Mesendoderm (in vitro differentiated cells): ENCODE data around the gene BAIAP2L2.

Experiments used
- DNase-seq: peaks from one replicate; pipeline ENCODE4 v3.0.0; 2013
- H2AK5ac ChIP-seq: 2 replicates; pipeline ENCODE4 v1.6.1; 2013; ENCODE audit warnings: low read length, inconsistent platforms
- H2BK120ac ChIP-seq: 2 replicates; pipeline ENCODE4 v1.6.1; 2013; ENCODE audit warnings: low read depth, mild to moderate bottlenecking, low read length, moderate library complexity, mixed read lengths
- H2BK15ac ChIP-seq: replicated peaks from 2 replicates; pipeline ENCODE4 v1.6.1; 2013; ENCODE audit warnings: low read depth, mild to moderate bottlenecking, moderate library complexity
- H2BK5ac ChIP-seq: 2 replicates; pipeline ENCODE4 v1.6.1; 2013; ENCODE audit warnings: low read length, inconsistent platforms
- H3K18ac ChIP-seq: 2 replicates; pipeline ENCODE4 v1.6.1; 2013; ENCODE audit warnings: mild to moderate bottlenecking, low read length, mixed read lengths
- H3K23ac ChIP-seq: one replicate; pipeline ENCODE4 v1.6.1; 2013; ENCODE audit warnings: low read length
- H3K27ac ChIP-seq: 2 replicates; pipeline ENCODE4 v1.5.1; 2013; ENCODE audit warnings: low read depth, mild to moderate bottlenecking, inconsistent platforms, low read length, moderate library complexity
- H3K27me3 ChIP-seq: 2 replicates; pipeline ENCODE4 v1.6.1; 2013; ENCODE audit warnings: low read length, control low read depth, mild to moderate bottlenecking, inconsistent platforms; ENCODE audit not compliant: insufficient read depth, poor library complexity
- H3K36me3 ChIP-seq: 2 replicates; pipeline ENCODE4 v1.6.1; 2013; ENCODE audit warnings: low read length, inconsistent platforms; ENCODE audit not compliant: control insufficient read depth, insufficient read depth
- H3K4ac ChIP-seq: one replicate; pipeline ENCODE4 v1.6.1; 2013; ENCODE audit warnings: low read depth, mild to moderate bottlenecking, low read length, moderate library complexity
- H3K4me1 ChIP-seq: 2 replicates; pipeline ENCODE4 v1.6.1; 2013; ENCODE audit warnings: low read depth, low read length, inconsistent platforms; ENCODE audit not compliant: control insufficient read depth
- H3K4me2 ChIP-seq: 2 replicates; pipeline ENCODE4 v1.6.1; 2013; ENCODE audit warnings: low read length
- H3K4me3 ChIP-seq: 2 replicates; pipeline ENCODE4 v1.5.1; 2013; ENCODE audit warnings: mild to moderate bottlenecking, low read length
- H3K56ac ChIP-seq: one replicate; pipeline ENCODE4 v1.6.1; 2013; ENCODE audit warnings: low read length
- H3K79me1 ChIP-seq: 2 replicates; pipeline ENCODE4 v1.6.1; 2013; ENCODE audit warnings: low read length, inconsistent platforms
- H3K79me2 ChIP-seq: 2 replicates; pipeline ENCODE4 v1.6.1; 2013; ENCODE audit warnings: mild to moderate bottlenecking, low read length; ENCODE audit not compliant: control insufficient read depth, insufficient read depth
- H3K9ac ChIP-seq: 2 replicates; pipeline ENCODE4 v1.6.1; 2013; ENCODE audit warnings: low read length, inconsistent platforms
- H4K5ac ChIP-seq: one replicate; pipeline ENCODE4 v1.6.1; 2013; ENCODE audit warnings: low read length
- H4K8ac ChIP-seq: one replicate; pipeline ENCODE4 v1.6.1; 2013; ENCODE audit warnings: low read depth, mild to moderate bottlenecking, control low read depth, low read length, moderate library complexity
- WGBS: extraction: QIAGEN DNeasy Blood & Tissue Kit; methylation state at CpG from one replicate; pipeline ENCODE4 v1.1.7; 2013; ENCODE audit warnings: low lambda C conversion rate, missing lambda C conversion rate; ENCODE audit not compliant: insufficient coverage; ENCODE audit errors: extremely low coverage; 5-methylcytosine and 5-hydroxymethylcytosine counted together

Gene BAIAP2L2

GRCh38 chr22:38075961-38076360 lies 34.5 kb downstream of the BAIAP2L2 start:
- no peak overlapping the region for H2BK15ac ChIP-seq
- no peak overlapping the region for H3K4me3 ChIP-seq
- H3K79me1 ChIP-seq: no peaks in the 10 kb centered on the region
- no peak overlapping the region for H2BK120ac ChIP-seq
- no peaks in the 10 kb centered on the region for H3K27me3 ChIP-seq
- H3K18ac ChIP-seq: no peak overlapping the region
- no peak overlapping the region for H3K56ac ChIP-seq
- H4K8ac ChIP-seq: no peak overlapping the region
- H4K5ac ChIP-seq: no peak overlapping the region
- H3K79me2 ChIP-seq: no peaks in the 10 kb centered on the region
- no peak for DNase-seq
- no peak overlapping the region for H3K9ac ChIP-seq
- no peak overlapping the region for H3K23ac ChIP-seq
- H3K27ac ChIP-seq: no peak overlapping the region
- H3K36me3 ChIP-seq: no peaks in the 10 kb centered on the region
- no peaks in the 10 kb centered on the region for H3K4me1 ChIP-seq
- H2BK5ac ChIP-seq: no peak overlapping the region
- H3K4ac ChIP-seq: no peak overlapping the region
- no peak overlapping the region for H3K4me2 ChIP-seq
- no peak overlapping the region for H2AK5ac ChIP-seq
- no CpG with 5 or more reads among the region's 13 CpGs for WGBS

GRCh38 chr22:38075105-38075825 lies 35.2 kb downstream of the BAIAP2L2 start:
- DNase-seq: no peak
- H3K4me3 ChIP-seq: no peak overlapping the region
- no CpG with 5 or more reads among the region's 32 CpGs for WGBS
- no peak overlapping the region for H2BK15ac ChIP-seq
- H3K79me1 ChIP-seq: no peaks in the 10 kb centered on the region
- no peak overlapping the region for H4K5ac ChIP-seq
- no peak overlapping the region for H2BK120ac ChIP-seq
- H3K56ac ChIP-seq: no peak overlapping the region
- H3K27ac ChIP-seq: no peak overlapping the region
- no peak overlapping the region for H3K23ac ChIP-seq
- H3K36me3 ChIP-seq: no peaks in the 10 kb centered on the region
- no peak overlapping the region for H3K4me2 ChIP-seq
- H3K79me2 ChIP-seq: no peaks in the 10 kb centered on the region
- H3K27me3 ChIP-seq: no peaks in the 10 kb centered on the region
- H4K8ac ChIP-seq: no peak overlapping the region
- no peak overlapping the region for H2BK5ac ChIP-seq
- H2AK5ac ChIP-seq: no peak overlapping the region
- H3K4ac ChIP-seq: no peak overlapping the region
- no peak overlapping the region for H3K18ac ChIP-seq
- no peak overlapping the region for H3K9ac ChIP-seq
- H3K4me1 ChIP-seq: no peaks in the 10 kb centered on the region

DNA sequence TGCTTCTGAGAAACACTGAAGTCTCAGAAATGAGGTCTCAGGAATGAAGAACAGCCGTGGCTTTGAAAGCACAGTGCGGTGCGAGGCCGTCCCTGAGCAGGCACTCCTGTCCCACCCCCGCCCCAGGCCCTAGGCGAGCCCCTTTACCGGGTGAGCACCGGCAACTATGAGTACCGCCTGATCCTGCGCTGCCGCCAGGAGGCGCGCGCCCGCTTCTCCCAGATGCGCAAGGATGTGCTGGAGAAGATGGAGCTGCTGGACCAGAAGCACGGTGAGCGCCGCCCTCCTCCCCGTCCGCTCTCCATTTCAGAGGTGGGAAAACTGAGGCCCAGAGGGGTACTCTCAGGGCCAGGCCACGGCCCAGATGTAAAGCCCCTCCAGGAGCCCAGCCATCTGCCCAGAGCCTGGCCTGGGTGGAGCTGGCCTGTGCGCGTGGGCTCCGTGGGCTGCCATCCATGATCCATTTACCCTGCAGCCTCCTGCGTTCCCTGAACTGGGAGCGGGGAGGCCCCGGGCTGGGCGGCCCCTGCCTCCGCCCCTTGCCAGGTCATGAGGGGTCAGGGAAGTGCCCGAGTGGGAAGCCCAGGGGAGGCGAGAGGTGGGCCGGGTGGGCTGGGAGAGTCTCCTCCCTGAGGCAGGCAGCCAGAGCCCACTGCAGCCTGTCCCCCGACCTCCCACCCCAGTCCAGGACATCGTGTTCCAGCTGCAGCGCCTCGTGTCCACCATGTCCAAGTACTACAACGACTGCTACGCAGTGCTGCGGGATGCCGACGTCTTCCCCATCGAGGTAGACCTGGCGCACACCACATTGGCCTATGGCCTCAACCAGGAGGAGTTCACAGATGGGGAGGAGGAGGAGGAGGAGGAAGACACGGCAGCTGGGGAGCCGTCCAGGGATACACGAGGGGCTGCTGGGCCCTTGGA lies 36.0 kb downstream of the BAIAP2L2 start:
- no peak overlapping the region for H2BK15ac ChIP-seq
- H4K5ac ChIP-seq: no peak overlapping the region
- no peak overlapping the region for H2BK5ac ChIP-seq
- H3K56ac ChIP-seq: no peak overlapping the region
- no peak overlapping the region for H3K23ac ChIP-seq
- no peak overlapping the region for H3K27ac ChIP-seq
- H2BK120ac ChIP-seq: no peak overlapping the region
- H3K79me2 ChIP-seq: no peaks in the 10 kb centered on the region
- no peaks in the 10 kb centered on the region for H3K4me1 ChIP-seq
- no peak overlapping the region for H3K4me2 ChIP-seq
- no peaks in the 10 kb centered on the region for H3K79me1 ChIP-seq
- no peak overlapping the region for H3K4ac ChIP-seq
- no peak overlapping the region for H3K9ac ChIP-seq
- H3K4me3 ChIP-seq: no peak overlapping the region
- no CpG with 5 or more reads among the region's 47 CpGs for WGBS
- no peaks in the 10 kb centered on the region for H3K27me3 ChIP-seq
- no peak overlapping the region for H2AK5ac ChIP-seq
- H4K8ac ChIP-seq: no peak overlapping the region
- H3K36me3 ChIP-seq: no peaks in the 10 kb centered on the region
- DNase-seq: peak; percentile 71
- H3K18ac ChIP-seq: no peak overlapping the region

GRCh38 chr22:38073150-38074130 lies 37.0 kb downstream of the BAIAP2L2 start:
- Histone ChIP-seq H3K56ac (no peak overlapping the region), H3K4ac (no peak overlapping the region), H4K5ac (no peak overlapping the region), H3K36me3 (no peaks in the 10 kb centered on the region), H2BK120ac (no peak overlapping the region), H2BK5ac (no peak overlapping the region), H3K4me1 (no peaks in the 10 kb centered on the region), H2BK15ac (no peak overlapping the region), H3K4me2 (no peak overlapping the region), H3K27ac (no peak overlapping the region), H3K27me3 (no peaks in the 10 kb centered on the region), H3K79me1 (no peaks in the 10 kb centered on the region), H4K8ac (no peak overlapping the region), H2AK5ac (no peak overlapping the region), H3K4me3 (no peak overlapping the region), H3K23ac (no peak overlapping the region), H3K9ac (no peak overlapping the region), H3K18ac (no peak overlapping the region), H3K79me2 (no peaks in the 10 kb centered on the region)
- no CpG with 5 or more reads among the region's 28 CpGs for WGBS
- DNase-seq: no peak

- H4K8ac ChIP-seq: no peak overlapping the region
- no peak overlapping the region for H3K27ac ChIP-seq
- no peak overlapping the region for H3K4me3 ChIP-seq
- H4K5ac ChIP-seq: no peak overlapping the region
- no CpG with 5 or more reads among the region's 25 CpGs for WGBS
- H3K79me2 ChIP-seq: no peaks in the 10 kb centered on the region
- H2AK5ac ChIP-seq: no peak overlapping the region
- no peaks in the 10 kb centered on the region for H3K4me1 ChIP-seq
- no peak overlapping the region for H2BK5ac ChIP-seq
- no peak overlapping the region for H2BK120ac ChIP-seq
- no peaks in the 10 kb centered on the region for H3K36me3 ChIP-seq
- no peak for DNase-seq
- H2BK15ac ChIP-seq: no peak overlapping the region
- no peak overlapping the region for H3K56ac ChIP-seq
- no peaks in the 10 kb centered on the region for H3K27me3 ChIP-seq
- no peak overlapping the region for H3K4me2 ChIP-seq
- H3K79me1 ChIP-seq: no peaks in the 10 kb centered on the region
- no peak overlapping the region for H3K23ac ChIP-seq
- H3K9ac ChIP-seq: no peak overlapping the region
- H3K4ac ChIP-seq: no peak overlapping the region
- no peak overlapping the region for H3K18ac ChIP-seq
Measured at GRCh38 chr22:38072322-38073149, 37.9 kb downstream of the BAIAP2L2 start.
